GM19463 (cell line): Measurements from ENCODE around the gene RPP21.

Experiments used
- ATAC-seq: cut with Tn5 transposase; IDR thresholded peaks from one replicate; pipeline ENCODE4 v1.9.1; 2021; ENCODE audit warnings: mild to moderate bottlenecking, moderate library complexity; ENCODE audit not compliant: unreplicated experiment

The RPP21 gene

DNA sequence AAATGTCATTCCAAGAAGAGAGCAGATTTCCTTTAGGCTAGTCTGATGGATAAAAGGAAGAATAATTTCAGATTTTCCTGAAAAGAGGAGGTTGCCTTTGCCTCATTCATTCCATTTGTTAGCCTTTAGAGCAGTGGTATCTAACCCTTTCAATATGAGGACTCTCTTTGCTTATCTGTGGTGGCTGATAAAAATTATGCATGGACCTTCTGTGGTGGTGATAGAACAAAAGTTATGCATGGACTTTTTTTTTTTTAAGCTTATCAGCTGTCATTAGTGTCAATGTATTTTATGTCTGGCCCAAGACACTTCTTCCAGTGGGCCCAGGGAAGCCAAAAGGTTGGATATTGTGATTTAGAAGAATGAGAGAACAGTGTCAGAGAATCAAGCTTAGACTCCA, 16.6 kb upstream of the RPP21 start:
- ATAC-seq = no peak

DNA sequence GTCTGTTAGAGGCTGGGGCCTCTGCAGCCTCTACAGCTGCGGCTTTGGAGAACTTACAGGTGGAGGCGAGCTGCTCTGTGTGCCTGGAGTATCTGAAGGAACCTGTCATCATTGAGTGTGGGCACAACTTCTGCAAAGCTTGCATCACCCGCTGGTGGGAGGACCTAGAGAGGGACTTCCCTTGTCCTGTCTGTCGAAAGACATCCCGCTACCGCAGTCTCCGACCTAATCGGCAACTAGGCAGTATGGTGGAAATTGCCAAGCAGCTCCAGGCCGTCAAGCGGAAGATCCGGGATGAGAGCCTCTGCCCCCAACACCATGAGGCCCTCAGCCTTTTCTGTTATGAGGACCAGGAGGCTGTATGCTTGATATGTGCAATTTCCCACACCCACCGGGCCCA, 15.6 kb upstream of the RPP21 start:
- ATAC-seq = no peak

DNA sequence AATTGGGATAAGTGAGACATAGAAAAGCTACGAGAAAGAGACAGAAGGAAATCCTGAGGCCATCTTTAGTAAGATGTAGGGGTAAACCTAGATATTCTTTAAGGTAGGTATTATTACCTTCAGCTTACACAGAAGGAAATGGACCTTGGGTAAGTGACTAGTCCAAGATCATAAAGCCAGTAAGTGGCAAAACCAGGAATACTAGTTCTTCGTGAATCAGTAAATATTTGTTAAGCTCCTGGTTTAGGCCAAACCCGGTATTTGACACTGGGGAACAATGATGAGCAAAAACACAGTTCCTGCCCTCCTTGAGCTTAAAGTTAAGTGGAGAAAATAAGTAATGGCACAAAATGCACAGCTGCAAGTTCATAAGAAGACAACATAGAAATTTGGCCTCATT, 13.0 kb upstream of the RPP21 start:
- no peak for ATAC-seq

- ATAC-seq = no peak
Observed at GRCh38 chr6:30334075-30334783, 10.7 kb upstream of the RPP21 start.

GRCh38 chr6:30340589-30341054, 4.3 kb upstream of the RPP21 start:
- no peak for ATAC-seq

- ATAC-seq = no peak
Observed at GRCh38 chr6:30341218-30341617, 3.7 kb upstream of the RPP21 start.

GRCh38 chr6:30341728-30342127, 3.2 kb upstream of the RPP21 start:
- ATAC-seq = no peak

GRCh38 chr6:30344191-30344867, 627 bp upstream of the RPP21 start:
- no peak for ATAC-seq

DNA sequence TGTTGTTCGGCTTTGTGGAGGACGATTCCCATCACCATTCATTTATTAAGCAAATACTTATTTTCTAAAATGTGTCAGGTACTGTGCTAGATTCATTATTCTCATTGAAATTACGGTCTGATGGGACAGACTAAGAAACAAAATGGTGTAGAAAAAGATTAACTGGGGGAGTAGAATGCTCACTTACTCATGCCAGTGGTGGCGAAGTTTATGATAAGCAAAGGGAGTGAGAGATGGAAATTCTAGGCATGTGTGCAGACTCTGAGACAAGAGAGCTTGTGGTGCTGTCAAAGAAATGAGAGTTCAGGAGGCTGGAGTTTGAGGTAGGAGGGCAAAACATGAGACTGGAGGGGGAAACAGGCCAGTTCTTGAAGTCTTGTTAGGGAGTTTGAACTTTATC, 896 bp downstream of the RPP21 start:
- ATAC-seq = no peak

DNA sequence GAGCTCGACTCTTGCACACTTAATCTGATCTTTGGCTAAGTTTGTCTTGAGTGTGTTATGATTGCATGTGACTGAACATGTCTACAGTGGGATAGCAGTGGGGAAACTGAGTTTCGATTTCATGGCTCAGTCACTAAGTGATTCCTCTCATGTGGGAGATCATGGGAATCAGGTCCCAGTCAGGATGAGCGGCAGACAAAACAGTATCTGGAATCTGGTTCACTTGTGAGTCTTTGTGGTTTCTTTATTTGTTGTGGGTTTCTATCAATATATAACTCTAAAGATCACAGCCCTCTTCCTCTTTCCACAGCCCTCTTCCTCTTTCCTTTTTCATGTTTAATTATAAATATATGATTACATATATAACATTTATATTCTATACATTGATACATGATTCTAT, 4.0 kb downstream of the RPP21 start:
- ATAC-seq = no peak

GRCh38 chr6:30349421-30350177, 4.6 kb downstream of the RPP21 start:
- no peak for ATAC-seq

DNA sequence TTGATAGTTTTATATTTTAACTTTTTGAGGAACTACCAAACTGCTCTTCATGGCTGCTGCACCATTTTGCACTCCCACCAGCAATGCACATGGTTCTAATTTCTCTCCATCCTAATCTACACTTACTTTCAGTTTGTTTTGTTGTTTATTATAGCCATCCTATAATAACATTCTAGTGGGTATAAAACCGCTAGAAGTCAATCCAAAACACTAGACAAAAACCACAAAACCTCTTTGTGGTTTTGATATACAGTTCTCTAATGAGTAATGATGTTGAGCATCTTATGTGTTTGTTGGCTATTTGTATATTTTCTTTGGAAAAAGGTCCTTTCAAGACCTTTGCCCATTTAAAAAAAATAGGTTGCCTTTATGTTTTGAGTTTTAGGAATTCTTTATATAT, 5.6 kb downstream of the RPP21 start:
- ATAC-seq = no peak

- no peak for ATAC-seq
Observed at GRCh38 chr6:30352550-30352949, 7.6 kb downstream of the RPP21 start.

DNA sequence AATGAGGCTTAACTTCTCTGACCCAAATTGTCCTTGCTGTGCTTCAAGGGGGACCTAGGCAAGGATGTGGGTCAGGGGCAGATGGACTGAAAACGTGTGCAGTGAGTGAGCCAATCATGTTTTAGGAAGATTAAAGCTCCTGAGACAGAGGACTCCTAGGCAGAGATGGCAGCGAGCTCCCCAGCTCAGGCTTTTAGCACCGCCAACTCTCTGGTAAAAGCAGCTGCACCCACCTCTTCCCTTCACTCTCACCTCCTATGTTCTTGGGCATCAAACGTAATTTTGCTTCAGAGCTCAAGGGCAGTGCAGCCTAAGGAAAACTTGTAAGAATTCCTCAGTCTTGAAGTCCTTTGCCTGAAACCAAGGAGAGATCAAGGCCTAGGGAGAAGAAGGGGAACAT, 10.3 kb downstream of the RPP21 start:
- ATAC-seq = no peak

- no peak for ATAC-seq
Observed at GRCh38 chr6:30356536-30356935, 11.6 kb downstream of the RPP21 start.

GRCh38 chr6:30357678-30358540, 13.0 kb downstream of the RPP21 start:
- ATAC-seq = no peak

DNA sequence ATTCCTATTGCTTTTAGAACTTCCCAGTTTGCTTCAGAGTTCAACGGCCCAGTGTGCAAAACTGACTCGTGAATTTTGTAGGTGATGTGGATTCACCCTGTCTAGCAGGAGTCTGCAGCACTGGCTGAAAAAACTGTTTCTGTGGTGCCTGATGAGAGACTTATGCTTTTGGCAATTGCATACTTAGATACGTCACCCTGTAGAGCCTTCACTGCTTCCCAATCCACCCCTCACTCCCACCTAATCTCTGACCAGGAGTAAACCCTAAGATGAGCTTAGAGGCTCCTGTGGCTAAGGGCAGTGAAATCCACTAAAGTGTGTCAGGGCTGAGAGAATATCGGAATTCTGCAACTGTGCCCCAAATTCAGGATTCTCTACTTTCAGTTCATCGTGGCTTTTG, 14.3 kb downstream of the RPP21 start:
- ATAC-seq = no peak

GRCh38 chr6:30360139-30360538, 15.2 kb downstream of the RPP21 start:
- no peak for ATAC-seq

- ATAC-seq = no peak
Observed at GRCh38 chr6:30361661-30362060, 16.7 kb downstream of the RPP21 start.

DNA sequence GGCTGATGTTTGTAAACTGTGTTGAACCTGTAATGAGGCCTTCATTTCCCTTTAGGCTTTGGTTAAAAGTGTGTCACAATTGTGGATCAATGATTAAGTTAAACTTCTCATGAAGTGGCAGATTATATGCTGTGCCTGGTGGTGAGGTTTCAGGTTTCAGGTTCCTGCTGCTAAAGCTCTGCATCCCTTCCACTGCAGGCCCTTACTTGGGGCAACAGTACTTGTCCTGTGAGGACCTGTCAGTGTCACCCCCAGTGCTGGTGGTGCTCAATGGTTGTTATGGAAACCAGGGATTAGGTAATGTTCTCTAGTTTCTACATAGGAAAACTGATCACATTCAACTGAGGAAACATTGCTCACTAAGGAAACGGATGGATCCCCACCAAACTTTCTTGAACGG, 18.5 kb downstream of the RPP21 start:
- ATAC-seq = no peak

- no peak for ATAC-seq
Observed at GRCh38 chr6:30364591-30364990, 19.6 kb downstream of the RPP21 start.
